GM23338 (cell line): ENCODE measurements around the gene KLHL26. TPM values are rescaled to one million over a fixed set of nuclear protein-coding genes. Genes with fewer than 3 reads are reported as not detected.

Source experiments
- ATAC-seq: fragments of 200-7000 bp; cut with Tn5 transposase; 3 replicates; pipeline ENCODE4 v1.9.1; 2020
- DNase-seq: peaks from one replicate; pipeline ENCODE4 v3.0.0-alpha.2; 2015; ENCODE audit warnings: low spot score
- H2AFZ ChIP-seq: fragments of 200-600 bp; sonication (generic); 2 replicates; pipeline ENCODE4 v1.8.0; 2016; ENCODE audit warnings: antibody characterized with exemption, mild to moderate bottlenecking, moderate library complexity
- H3F3A ChIP-seq: fragments of 200-600 bp; sonication (generic); replicated peaks from 2 replicates; pipeline ENCODE4 v1.8.0; 2017; ENCODE audit warnings: antibody characterized with exemption, mixed run types, low read depth
- H3K27ac ChIP-seq: fragments of 200-600 bp; sonication (generic); 2 replicates; pipeline ENCODE4 v1.6.1; 2016; ENCODE audit warnings: low read depth
- H3K27me3 ChIP-seq: fragments of 200-600 bp; sonication (generic); 2 replicates; pipeline ENCODE4 v1.8.0; 2016; ENCODE audit warnings: mild to moderate bottlenecking, mixed run types, moderate library complexity; ENCODE audit not compliant: insufficient read depth
- H3K36me3 ChIP-seq: fragments of 200-600 bp; sonication (generic); 2 replicates; pipeline ENCODE4 v1.8.0; 2016; ENCODE audit warnings: mild to moderate bottlenecking; ENCODE audit not compliant: insufficient read depth
- H3K4me1 ChIP-seq: fragments of 200-600 bp; sonication (generic); 2 replicates; pipeline ENCODE4 v1.8.0; 2016; ENCODE audit warnings: mild to moderate bottlenecking, moderate library complexity; ENCODE audit not compliant: insufficient read depth
- H3K4me2 ChIP-seq: fragments of 200-600 bp; sonication (generic); 2 replicates; pipeline ENCODE4 v1.7.1; 2017; ENCODE audit warnings: mixed run types
- H3K4me3 ChIP-seq: fragments of 200-600 bp; sonication (generic); 2 replicates; pipeline ENCODE4 v1.6.1; 2016; ENCODE audit warnings: mixed run types
- H3K79me2 ChIP-seq: fragments of 200-600 bp; sonication (generic); replicated peaks from 2 replicates; pipeline ENCODE4 v1.8.0; 2017; ENCODE audit warnings: mild to moderate bottlenecking; ENCODE audit not compliant: insufficient read depth
- H3K9me2 ChIP-seq: fragments of 200-600 bp; sonication (generic); 2 replicates; pipeline ENCODE4 v1.8.0; 2017; ENCODE audit not compliant: insufficient read depth
- H4K20me1 ChIP-seq: fragments of 200-600 bp; sonication (generic); replicated peaks from 2 replicates; pipeline ENCODE4 v1.8.0; 2017; ENCODE audit warnings: mild to moderate bottlenecking; ENCODE audit not compliant: insufficient read depth
- H3K27ac Mint-ChIP-seq: 2 replicates; pipeline ENCODE4 v1.8.0; 2020; ENCODE audit warnings: inconsistent platforms, mild to moderate bottlenecking, moderate library complexity, mixed read lengths
- H3K27me3 Mint-ChIP-seq: 3 replicates; pipeline ENCODE4 v1.8.0; 2022; ENCODE audit warnings: low read depth, mild to moderate bottlenecking, moderate library complexity, mixed read lengths, inconsistent platforms; ENCODE audit not compliant: insufficient read depth, poor library complexity
- H3K36me3 Mint-ChIP-seq: 3 replicates; pipeline ENCODE4 v1.8.0; 2021; ENCODE audit warnings: low read depth, mild to moderate bottlenecking, inconsistent platforms, moderate library complexity, mixed read lengths
- H3K4me1 Mint-ChIP-seq: 3 replicates; pipeline ENCODE4 v1.8.0; 2020; ENCODE audit warnings: mild to moderate bottlenecking, inconsistent platforms, mixed read lengths
- H3K4me3 Mint-ChIP-seq: 3 replicates; pipeline ENCODE4 v1.8.0; 2021; ENCODE audit warnings: moderate library complexity, mild to moderate bottlenecking, inconsistent platforms, mixed read lengths
- H3K9me3 Mint-ChIP-seq: 3 replicates; pipeline ENCODE4 v1.8.0; 2020; ENCODE audit warnings: moderate library complexity, mild to moderate bottlenecking, inconsistent platforms, mixed read lengths
- CREB1 ChIP-seq: fragments of 250-450 bp; sonication (Bioruptor Pico); IDR thresholded peaks from 2 replicates; pipeline ENCODE4 v1.5.0; 2020; ENCODE audit warnings: low read depth, mild to moderate bottlenecking, moderate library complexity
- EZH2 ChIP-seq: fragments of 200-600 bp; sonication (generic); IDR thresholded peaks from one replicate; pipeline ENCODE4 v1.8.0; 2017; ENCODE audit warnings: antibody characterized with exemption, mild to moderate bottlenecking, low read depth; ENCODE audit not compliant: unreplicated experiment
- EZH2phosphoT487 ChIP-seq: fragments of 200-600 bp; sonication (generic); IDR thresholded peaks from one replicate; pipeline ENCODE4 v1.8.1; 2018; ENCODE audit warnings: antibody characterized with exemption; ENCODE audit not compliant: unreplicated experiment
- JUNB ChIP-seq: IDR thresholded peaks from one replicate; pipeline ENCODE4 v1.6.1; 2016; ENCODE audit warnings: antibody characterized with exemption; ENCODE audit not compliant: unreplicated experiment
- NANOG ChIP-seq: IDR thresholded peaks from 2 replicates; pipeline ENCODE4 v1.6.1; 2016; ENCODE audit warnings: antibody characterized with exemption, borderline replicate concordance
- POLR2AphosphoS5 ChIP-seq: IDR thresholded peaks from 2 replicates; pipeline ENCODE4 v1.6.1; 2016; ENCODE audit warnings: antibody characterized with exemption, low read depth
- STAT1 ChIP-seq: IDR thresholded peaks from one replicate; pipeline ENCODE4 v1.6.1; 2016; ENCODE audit warnings: antibody characterized with exemption; ENCODE audit not compliant: unreplicated experiment
- ZNF114 ChIP-seq: fragments of 250-450 bp; sonication (Bioruptor Pico); IDR thresholded peaks from 2 replicates; pipeline ENCODE4 v1.5.0; 2020; ENCODE audit warnings: mild to moderate bottlenecking, moderate library complexity
- ZNF331 ChIP-seq: fragments of 250-450 bp; sonication (Bioruptor Pico); IDR thresholded peaks from 2 replicates; pipeline ENCODE4 v1.5.0; 2020; ENCODE audit warnings: low read depth, mild to moderate bottlenecking, moderate library complexity
- polyA plus RNA-seq: library from polyadenylated mRNA; unstranded; fragments of >200 nt; fragmentation: Nextera tagmentation; extraction: Ambion mirVana; gene quantifications from 2 replicates; pipeline ENCODE4 v1.2.1, GENCODE V29; 2016
- total RNA-seq: library from RNA; depleted of rRNA; stranded (reverse); fragments of >200 nt; shearing (Covaris generic); gene quantifications from 2 replicates; pipeline ENCODE4 v1.2.3, GENCODE V29; 2014
- TF ChIP-seq, protein P1 (sequence below): IDR thresholded peaks from one replicate; pipeline ENCODE4 v1.6.1; 2018; ENCODE audit warnings: antibody characterized with exemption; ENCODE audit not compliant: unreplicated experiment
- TF ChIP-seq, protein P2 (sequence below): fragments of 250-450 bp; sonication (Bioruptor Pico); IDR thresholded peaks from 2 replicates; pipeline ENCODE4 v1.5.0; 2020; ENCODE audit warnings: mild to moderate bottlenecking, moderate library complexity
- TF ChIP-seq, protein P3 (sequence below): IDR thresholded peaks from 2 replicates; pipeline ENCODE4 v1.6.1; 2016; ENCODE audit warnings: antibody characterized with exemption
- TF ChIP-seq, protein P4 (sequence below), 2 experiments: fragments of 200-600 bp in 1 of 2; sonication (generic) in 1 of 2; conservative IDR thresholded peaks; 2 replicates each; pipeline versions ENCODE4 v1.5.1 to v1.6.1; 2016 to 2017; ENCODE audit warnings: antibody characterized with exemption in 2 of 2, low read depth in 2 of 2, mild to moderate bottlenecking in 2 of 2, moderate library complexity in 1 of 2

KLHL26 gene
- total and polyA plus RNA-seq, 2 experiments from 2014 or later: 3.6 to 11.2 TPM

DNA sequence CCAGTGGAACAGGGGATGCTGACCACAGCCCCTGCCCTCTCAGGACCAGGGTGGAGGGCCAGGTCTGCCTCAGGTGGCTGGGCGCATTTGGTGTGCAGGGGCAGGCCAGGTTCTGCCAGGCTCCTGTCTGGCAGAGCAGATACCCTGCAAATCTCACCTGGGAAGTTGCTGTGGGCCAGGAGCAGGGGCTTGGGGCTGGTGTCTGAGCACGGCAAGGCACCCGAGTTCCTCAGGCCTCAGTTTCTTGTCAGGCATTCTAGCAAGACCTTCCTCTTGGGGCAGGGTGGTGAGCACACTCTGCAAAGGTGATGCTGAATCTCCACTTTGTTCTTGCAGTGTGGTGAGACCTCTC, 47.8 kb downstream of the KLHL26 start:
- DNase-seq (no peak), ATAC-seq (no peak)
- Histone ChIP-seq H3K36me3 (no peaks in the 10 kb centered on the region), H3K4me2 (peak overlapping the region; percentile 85; the same call in 1 of the 2 replicates), H3K79me2 (peaks cover 49% of the 10 kb centered on the region), H3K4me1 (peaks cover 9% of the 10 kb centered on the region; the same call in 1 of the 2 replicates), H3F3A (0 out of 2 replicates have a peak, but pooled peaks cover 8% of the 10 kb centered on the region), H3K27me3 (no peaks in the 10 kb centered on the region), H3K4me3 (peak overlapping the region; percentile 84), H2AFZ (no peak overlapping the region), H4K20me1 (no peaks in the 10 kb centered on the region; the same call in 1 of the 2 replicates), H3K27ac (no peak overlapping the region), H3K9me2 (no peaks in the 10 kb centered on the region)
- H3K27me3 Mint-ChIP-seq: peaks cover 28% of the 10 kb centered on the region
- H3K36me3 Mint-ChIP-seq: no peaks in the 10 kb centered on the region; the same call in 2 of the 3 replicates
- H3K4me3 Mint-ChIP-seq: peak overlapping the region; percentile 69
- no peak overlapping the region for H3K27ac Mint-ChIP-seq
- H3K4me1 Mint-ChIP-seq: peaks cover 8% of the 10 kb centered on the region; the same call in 2 of the 3 replicates
- TF ChIP-seq STAT1 (no peak), CREB1 (no peak), JUNB (no peak), EZH2 (no peak), NANOG (no peak), EZH2phosphoT487 (no peak), ZNF114 (CRISPR knock-in tag) (no peak), ZNF331 (CRISPR knock-in tag) (no peak), POLR2AphosphoS5 (no peak)
- TF ChIP-seq, protein P1, sequence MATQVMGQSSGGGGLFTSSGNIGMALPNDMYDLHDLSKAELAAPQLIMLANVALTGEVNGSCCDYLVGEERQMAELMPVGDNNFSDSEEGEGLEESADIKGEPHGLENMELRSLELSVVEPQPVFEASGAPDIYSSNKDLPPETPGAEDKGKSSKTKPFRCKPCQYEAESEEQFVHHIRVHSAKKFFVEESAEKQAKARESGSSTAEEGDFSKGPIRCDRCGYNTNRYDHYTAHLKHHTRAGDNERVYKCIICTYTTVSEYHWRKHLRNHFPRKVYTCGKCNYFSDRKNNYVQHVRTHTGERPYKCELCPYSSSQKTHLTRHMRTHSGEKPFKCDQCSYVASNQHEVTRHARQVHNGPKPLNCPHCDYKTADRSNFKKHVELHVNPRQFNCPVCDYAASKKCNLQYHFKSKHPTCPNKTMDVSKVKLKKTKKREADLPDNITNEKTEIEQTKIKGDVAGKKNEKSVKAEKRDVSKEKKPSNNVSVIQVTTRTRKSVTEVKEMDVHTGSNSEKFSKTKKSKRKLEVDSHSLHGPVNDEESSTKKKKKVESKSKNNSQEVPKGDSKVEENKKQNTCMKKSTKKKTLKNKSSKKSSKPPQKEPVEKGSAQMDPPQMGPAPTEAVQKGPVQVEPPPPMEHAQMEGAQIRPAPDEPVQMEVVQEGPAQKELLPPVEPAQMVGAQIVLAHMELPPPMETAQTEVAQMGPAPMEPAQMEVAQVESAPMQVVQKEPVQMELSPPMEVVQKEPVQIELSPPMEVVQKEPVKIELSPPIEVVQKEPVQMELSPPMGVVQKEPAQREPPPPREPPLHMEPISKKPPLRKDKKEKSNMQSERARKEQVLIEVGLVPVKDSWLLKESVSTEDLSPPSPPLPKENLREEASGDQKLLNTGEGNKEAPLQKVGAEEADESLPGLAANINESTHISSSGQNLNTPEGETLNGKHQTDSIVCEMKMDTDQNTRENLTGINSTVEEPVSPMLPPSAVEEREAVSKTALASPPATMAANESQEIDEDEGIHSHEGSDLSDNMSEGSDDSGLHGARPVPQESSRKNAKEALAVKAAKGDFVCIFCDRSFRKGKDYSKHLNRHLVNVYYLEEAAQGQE: no peak
- TF ChIP-seq, protein P2, sequence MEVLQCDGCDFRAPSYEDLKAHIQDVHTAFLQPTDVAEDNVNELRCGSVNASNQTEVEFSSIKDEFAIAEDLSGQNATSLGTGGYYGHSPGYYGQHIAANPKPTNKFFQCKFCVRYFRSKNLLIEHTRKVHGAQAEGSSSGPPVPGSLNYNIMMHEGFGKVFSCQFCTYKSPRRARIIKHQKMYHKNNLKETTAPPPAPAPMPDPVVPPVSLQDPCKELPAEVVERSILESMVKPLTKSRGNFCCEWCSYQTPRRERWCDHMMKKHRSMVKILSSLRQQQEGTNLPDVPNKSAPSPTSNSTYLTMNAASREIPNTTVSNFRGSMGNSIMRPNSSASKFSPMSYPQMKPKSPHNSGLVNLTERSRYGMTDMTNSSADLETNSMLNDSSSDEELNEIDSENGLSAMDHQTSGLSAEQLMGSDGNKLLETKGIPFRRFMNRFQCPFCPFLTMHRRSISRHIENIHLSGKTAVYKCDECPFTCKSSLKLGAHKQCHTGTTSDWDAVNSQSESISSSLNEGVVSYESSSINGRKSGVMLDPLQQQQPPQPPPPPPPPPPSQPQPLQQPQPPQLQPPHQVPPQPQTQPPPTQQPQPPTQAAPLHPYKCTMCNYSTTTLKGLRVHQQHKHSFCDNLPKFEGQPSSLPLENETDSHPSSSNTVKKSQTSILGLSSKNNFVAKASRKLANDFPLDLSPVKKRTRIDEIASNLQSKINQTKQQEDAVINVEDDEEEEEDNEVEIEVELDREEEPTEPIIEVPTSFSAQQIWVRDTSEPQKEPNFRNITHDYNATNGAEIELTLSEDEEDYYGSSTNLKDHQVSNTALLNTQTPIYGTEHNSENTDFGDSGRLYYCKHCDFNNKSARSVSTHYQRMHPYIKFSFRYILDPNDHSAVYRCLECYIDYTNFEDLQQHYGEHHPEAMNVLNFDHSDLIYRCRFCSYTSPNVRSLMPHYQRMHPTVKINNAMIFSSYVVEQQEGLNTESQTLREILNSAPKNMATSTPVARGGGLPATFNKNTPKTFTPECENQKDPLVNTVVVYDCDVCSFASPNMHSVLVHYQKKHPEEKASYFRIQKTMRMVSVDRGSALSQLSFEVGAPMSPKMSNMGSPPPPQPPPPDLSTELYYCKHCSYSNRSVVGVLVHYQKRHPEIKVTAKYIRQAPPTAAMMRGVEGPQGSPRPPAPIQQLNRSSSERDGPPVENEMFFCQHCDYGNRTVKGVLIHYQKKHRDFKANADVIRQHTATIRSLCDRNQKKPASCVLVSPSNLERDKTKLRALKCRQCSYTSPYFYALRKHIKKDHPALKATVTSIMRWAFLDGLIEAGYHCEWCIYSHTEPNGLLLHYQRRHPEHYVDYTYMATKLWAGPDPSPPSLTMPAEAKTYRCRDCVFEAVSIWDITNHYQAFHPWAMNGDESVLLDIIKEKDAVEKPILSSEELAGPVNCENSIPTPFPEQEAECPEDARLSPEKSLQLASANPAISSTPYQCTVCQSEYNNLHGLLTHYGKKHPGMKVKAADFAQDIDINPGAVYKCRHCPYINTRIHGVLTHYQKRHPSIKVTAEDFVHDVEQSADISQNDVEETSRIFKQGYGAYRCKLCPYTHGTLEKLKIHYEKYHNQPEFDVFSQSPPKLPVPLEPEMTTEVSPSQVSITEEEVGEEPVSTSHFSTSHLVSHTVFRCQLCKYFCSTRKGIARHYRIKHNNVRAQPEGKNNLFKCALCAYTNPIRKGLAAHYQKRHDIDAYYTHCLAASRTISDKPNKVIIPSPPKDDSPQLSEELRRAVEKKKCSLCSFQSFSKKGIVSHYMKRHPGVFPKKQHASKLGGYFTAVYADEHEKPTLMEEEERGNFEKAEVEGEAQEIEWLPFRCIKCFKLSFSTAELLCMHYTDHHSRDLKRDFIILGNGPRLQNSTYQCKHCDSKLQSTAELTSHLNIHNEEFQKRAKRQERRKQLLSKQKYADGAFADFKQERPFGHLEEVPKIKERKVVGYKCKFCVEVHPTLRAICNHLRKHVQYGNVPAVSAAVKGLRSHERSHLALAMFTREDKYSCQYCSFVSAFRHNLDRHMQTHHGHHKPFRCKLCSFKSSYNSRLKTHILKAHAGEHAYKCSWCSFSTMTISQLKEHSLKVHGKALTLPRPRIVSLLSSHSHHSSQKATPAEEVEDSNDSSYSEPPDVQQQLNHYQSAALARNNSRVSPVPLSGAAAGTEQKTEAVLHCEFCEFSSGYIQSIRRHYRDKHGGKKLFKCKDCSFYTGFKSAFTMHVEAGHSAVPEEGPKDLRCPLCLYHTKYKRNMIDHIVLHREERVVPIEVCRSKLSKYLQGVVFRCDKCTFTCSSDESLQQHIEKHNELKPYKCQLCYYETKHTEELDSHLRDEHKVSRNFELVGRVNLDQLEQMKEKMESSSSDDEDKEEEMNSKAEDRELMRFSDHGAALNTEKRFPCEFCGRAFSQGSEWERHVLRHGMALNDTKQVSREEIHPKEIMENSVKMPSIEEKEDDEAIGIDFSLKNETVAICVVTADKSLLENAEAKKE (CRISPR knock-in tag): no peak
- TF ChIP-seq, protein P3, sequence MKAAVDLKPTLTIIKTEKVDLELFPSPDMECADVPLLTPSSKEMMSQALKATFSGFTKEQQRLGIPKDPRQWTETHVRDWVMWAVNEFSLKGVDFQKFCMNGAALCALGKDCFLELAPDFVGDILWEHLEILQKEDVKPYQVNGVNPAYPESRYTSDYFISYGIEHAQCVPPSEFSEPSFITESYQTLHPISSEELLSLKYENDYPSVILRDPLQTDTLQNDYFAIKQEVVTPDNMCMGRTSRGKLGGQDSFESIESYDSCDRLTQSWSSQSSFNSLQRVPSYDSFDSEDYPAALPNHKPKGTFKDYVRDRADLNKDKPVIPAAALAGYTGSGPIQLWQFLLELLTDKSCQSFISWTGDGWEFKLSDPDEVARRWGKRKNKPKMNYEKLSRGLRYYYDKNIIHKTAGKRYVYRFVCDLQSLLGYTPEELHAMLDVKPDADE: no peak
- TF ChIP-seq, protein P4, sequence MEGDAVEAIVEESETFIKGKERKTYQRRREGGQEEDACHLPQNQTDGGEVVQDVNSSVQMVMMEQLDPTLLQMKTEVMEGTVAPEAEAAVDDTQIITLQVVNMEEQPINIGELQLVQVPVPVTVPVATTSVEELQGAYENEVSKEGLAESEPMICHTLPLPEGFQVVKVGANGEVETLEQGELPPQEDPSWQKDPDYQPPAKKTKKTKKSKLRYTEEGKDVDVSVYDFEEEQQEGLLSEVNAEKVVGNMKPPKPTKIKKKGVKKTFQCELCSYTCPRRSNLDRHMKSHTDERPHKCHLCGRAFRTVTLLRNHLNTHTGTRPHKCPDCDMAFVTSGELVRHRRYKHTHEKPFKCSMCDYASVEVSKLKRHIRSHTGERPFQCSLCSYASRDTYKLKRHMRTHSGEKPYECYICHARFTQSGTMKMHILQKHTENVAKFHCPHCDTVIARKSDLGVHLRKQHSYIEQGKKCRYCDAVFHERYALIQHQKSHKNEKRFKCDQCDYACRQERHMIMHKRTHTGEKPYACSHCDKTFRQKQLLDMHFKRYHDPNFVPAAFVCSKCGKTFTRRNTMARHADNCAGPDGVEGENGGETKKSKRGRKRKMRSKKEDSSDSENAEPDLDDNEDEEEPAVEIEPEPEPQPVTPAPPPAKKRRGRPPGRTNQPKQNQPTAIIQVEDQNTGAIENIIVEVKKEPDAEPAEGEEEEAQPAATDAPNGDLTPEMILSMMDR (conservative IDR thresholded peaks at IDR 0.05; ENCODE audit: low read depth in 2 of 2): no peak
- no peaks in the 10 kb centered on the region for H3K9me3 Mint-ChIP-seq
